ENCODE results near the gene MOGAT2.

MOGAT2 gene

GRCh38 chr11:75760243-75760642 lies 42.6 kb downstream of the MOGAT2 start:
- DNase-seq (ENCODE audit: low read depth): no peak

DNA sequence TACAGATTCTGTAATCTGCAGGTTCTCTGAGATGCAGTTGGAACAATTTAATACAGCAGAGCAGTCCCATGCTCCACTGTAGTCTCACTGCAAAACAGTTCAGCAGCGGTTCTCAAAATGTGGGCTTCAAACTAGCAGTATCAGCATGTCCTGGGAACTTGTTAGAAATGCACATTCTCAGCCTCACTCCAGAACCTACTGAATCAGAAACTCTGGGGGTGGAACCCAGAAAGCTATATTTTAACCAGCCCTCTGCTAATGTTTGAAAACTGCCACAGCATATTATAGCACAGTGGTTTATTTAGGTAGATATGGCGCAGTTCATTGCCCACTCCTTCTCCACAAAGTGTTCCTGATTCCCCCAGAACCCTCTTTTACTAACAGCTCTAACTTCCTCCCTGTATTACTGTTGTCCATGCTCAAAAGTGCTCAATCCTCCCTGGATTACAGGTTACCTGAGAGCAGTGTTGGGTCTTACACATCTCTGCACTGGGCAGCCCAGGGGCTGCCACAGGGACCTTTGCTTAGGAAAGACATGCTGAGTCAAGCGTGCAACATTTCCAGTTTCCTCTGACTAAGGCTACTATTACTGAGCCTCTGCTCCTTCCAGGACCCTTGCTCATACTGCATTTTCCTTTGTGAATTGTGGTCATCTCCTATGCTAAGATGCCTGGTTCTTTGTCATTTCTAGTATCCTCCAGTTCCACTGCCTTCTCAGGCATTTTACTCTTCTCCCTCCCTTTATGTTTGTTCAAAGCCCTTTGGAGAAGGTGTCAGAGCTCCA lies 43.3 kb downstream of the MOGAT2 start:
- DNase-seq (ENCODE audit: low read depth): no peak

DNA sequence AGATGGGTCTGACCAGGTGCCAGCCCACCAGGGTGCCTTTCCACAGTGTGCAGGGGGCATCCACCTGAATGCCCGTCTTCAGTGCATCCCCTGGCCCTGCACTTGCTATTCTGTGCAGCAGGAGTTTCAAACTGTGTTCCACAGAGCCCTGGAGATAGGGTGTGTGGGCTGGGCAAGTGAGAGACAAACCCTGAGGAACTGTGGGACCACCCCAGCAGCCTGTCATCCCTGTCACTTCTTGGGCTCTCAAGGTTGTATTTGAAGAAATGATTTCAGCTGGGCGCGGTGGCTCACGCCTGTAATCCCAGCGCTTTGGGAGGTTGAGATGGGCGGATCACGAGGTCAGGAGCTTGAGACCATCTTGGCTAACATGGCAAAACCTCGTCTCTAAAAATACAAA lies 44.5 kb downstream of the MOGAT2 start:
- DNase-seq (ENCODE audit: low read depth): no peak

- DNase-seq (ENCODE audit: low read depth): no peak
Measured at GRCh38 chr11:75762885-75763284, 45.2 kb downstream of the MOGAT2 start.

- no peak for DNase-seq (ENCODE audit: low read depth)
Measured at GRCh38 chr11:75763846-75764245, 46.2 kb downstream of the MOGAT2 start.

DNA sequence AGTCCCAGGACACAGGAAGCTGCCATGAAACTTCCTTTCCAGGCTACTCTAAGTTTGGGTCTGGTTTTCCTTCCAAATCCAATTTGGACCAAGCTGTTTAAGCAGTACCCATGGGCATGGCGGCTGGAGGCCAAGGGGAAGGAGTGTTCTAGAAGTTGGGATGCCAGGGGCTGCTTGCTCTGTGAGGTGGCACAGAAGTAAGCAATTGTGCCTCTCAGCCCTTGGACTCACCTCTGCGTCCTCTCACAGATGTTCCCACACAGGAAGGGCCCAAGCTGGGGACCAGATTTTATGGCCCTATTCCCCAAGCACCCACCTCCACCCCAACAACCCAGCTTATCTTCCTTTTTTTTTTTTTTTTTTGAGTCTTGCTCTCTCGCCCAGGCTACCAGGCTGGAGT lies 47.5 kb downstream of the MOGAT2 start:
- no peak for DNase-seq (ENCODE audit: low read depth)

DNA sequence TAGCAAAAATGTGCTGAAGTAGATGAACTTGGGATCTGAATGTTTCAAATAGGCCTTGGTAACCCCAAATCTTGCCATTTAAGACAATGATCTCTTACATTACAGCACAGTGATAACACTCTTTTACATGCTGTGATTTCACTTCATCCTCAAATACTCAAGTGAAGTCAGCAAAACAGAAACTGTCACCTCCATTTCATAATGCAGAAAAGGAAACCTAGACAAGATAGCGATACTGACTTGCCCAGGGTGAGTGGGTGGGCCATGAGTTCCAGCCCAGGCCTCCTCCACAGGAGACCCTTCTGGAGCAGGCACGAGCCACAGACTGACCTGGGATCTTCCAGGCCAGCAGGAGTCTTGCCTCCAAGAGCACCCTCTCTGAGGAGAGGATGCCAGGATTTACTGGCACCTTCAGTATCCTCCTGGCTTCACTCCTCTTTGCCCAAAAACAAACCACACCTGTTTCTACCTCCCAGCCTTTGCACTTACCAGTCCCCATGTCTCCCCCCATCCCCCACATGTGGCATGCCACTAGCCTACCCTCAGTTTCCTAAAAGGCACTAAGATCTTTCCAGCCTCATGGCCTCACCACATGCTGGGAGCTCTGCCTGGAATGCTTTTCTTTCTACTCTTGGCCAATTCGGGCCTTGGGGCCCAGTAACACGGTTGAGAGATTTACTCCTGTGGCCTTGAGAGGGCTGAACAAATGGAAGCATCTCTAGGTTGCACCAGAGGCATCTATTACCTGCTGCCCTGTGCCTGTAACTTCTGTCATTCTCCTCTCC lies 49.0 kb downstream of the MOGAT2 start:
- no peak for DNase-seq (ENCODE audit: low read depth)

GRCh38 chr11:75767228-75767572 lies 49.6 kb downstream of the MOGAT2 start:
- no peak for DNase-seq (ENCODE audit: low read depth)

- DNase-seq (ENCODE audit: low read depth): no peak
Measured at GRCh38 chr11:75767793-75768111, 50.1 kb downstream of the MOGAT2 start.

GRCh38 chr11:75768112-75768908 lies 50.7 kb downstream of the MOGAT2 start, which contains the start of gene DGAT2:
Gene DGAT2, plus strand, starts transcription at chr11:75768778. Its CDS starts 214 bp downstream, at chr11:75768992.
- peak; percentile 63 for DNase-seq (ENCODE audit: low read depth)

- DNase-seq (ENCODE audit: low read depth): no peak
Measured at GRCh38 chr11:75768909-75769771, 51.5 kb downstream of the MOGAT2 start.

- no peak for DNase-seq (ENCODE audit: low read depth)
Measured at GRCh38 chr11:75770102-75770501, 52.5 kb downstream of the MOGAT2 start.

DNA sequence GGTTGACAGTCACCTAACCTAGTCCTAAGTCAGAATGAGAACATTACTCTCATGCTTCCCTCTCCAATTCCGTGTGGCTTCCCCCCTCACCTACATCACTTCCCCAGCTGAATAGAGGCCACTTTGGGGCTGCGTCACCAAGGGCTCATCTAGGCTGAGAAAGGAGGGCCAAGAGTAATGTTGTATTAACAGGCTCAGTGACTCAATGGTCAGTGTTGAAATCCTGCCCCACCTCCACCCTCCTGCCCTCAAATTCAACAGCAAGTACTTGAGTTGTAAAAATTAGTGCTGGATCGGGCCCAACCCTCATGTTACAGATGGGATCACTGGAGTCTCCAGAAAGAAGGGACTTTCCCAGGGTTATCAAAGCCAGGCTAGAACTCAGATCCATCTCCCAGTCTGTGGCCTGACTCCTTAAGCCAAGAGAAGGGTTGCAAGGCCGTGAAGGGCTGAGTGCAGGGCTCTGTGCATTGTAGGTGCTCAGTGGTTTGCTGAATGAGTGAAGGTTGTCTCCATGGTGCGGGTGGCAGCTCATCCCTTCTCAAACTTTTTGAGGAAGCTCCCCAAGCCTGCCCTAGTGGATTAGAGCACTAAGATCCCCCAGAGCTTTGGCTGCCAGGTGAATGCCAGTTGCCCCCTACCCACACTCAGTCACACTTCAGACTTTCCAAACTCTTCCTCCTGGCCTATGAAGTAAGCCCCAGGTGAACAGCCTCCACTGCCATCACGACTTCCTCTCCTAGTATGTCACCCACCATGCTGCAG lies 54.2 kb downstream of the MOGAT2 start:
- DNase-seq (ENCODE audit: low read depth): no peak

DNA sequence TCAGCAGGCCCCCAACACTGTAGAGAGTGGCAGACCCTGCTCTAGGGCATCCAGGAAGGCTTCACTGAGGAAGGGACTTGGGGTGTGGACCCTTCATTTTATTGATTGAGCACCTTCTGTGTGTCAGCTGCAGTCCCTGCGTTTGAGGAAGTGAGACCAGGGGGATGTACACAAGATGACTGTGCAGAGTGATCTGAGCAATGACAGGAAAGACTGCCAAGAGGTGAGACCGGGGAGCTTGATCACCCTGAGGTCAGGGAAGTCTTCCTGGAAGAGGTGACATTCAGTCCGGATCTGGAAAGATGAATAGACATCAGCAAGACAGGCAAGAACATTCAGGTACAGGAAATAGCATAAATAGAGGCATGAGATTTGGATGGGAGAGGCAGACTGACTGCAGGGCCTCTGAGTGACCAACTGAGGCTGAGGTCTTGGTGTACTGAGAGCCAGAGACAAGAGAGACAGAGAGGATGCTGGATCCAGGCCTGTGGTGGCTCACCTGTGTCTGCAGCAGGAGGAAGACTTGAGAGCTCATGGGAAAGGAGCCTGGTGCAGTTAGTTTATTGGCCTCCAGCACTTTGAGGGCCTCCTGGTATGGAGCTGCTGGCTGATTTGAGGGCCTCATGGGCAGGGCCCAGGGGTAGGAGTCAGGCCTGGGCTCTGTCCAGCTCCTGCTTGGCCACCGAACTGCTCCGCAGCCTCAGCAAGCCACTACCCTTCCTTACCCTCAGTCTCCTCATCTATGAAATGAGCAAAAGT lies 56.1 kb downstream of the MOGAT2 start:
- no peak for DNase-seq (ENCODE audit: low read depth)

DNA sequence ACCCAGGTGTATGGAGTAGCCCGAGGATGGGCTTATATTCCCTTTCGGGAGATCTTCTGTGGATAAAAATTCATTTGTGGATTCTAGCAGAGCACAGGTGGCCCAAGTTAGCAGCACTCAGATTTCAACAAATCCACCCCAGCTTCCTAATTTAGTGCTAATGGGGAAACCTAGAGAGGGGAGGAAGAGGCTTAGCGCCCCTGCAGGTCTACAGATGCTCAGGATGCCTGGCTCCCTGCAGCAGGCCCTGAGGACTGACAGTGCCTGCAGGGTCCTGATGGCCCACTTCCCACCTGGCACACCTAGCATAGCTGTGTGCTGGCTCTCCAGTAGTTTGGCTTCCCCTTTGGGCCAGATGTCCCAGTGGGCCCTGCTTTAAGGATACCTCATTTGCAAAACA lies 57.4 kb downstream of the MOGAT2 start:
- DNase-seq (ENCODE audit: low read depth): no peak

DNA sequence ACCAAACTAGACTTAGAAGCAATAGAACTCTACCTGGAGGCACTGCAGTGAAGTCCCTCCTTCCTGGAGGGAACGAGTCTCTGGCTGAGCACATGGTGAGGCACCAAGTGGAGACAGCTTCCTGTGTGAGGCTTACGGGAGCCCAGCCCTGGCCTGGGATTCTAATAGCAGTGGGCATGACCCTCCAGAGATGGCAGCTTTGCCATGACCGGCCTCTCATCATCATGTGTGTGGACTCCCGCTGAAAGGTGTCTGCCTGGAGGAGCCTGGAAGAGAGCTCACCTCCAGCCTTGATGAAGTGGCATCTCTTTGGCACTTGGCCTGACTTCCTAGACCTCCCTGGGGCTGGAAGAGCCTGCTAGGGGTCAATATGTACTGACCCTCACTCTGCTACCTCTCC lies 58.9 kb downstream of the MOGAT2 start:
- no peak for DNase-seq (ENCODE audit: low read depth)

DNA sequence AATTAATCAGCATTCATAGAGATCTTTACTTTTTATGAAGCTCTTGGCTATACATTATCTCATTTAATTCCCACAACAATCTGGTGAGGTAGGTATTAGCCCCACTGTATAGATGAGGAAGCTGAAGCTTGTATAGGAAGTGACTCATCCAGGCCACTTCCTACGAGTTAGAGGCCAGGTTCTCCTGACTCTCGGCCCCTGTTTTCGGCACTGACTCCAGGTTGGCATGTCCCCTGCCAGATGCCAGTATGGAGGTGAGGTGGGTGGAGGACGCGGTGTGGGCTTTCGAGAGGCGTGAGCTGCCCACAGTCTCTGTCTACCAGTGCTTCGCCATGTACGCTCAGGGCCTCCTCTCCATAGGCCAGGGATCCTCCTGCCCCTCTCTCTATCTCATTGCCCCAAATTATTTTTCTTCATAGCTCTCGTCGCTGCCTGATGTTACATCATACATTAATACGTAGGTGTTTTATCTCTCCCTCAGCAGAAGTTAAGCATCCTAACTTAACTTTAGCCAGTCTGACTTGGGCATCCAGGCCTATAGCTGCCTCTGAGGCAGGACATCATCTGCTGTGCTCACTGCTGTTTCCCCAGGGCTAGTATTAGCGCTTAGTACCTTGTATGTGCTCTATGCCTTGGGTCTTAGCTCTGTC lies 59.9 kb downstream of the MOGAT2 start:
- DNase-seq (ENCODE audit: low read depth): no peak

DNA sequence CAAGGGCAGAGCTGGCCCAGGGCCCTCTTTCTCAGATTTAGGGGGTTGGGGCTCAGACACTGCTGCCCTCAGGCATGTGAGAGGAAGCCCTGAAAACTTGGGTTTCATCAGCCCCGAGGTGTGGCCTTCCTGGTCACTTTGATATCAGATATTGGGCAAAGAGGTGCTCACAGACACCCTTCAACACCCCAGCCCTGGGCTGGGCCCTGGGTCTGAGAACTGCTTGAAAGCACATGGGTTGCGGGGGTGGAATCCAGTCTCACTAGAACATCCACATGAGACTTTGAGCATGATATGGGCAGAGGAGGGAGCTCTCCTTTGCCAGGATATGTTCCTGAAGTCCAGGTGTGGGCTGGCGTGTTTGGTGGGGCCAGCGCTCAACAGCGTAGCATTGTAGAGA lies 61.3 kb downstream of the MOGAT2 start:
- DNase-seq (ENCODE audit: low read depth): no peak

- no peak for DNase-seq (ENCODE audit: low read depth)
Measured at GRCh38 chr11:75779960-75780359, 62.3 kb downstream of the MOGAT2 start.

GRCh38 chr11:75780888-75781287 lies 63.2 kb downstream of the MOGAT2 start:
- DNase-seq (ENCODE audit: low read depth): no peak

All from stimulated activated CD8-positive, alpha-beta memory T cell treated with anti-CD3 and anti-CD28 coated beads, Interleukin-4, amount 100 ng/mL, for 24 hours (primary cell).